Type B pancreatic cell (in vitro differentiated cells): ENCODE measurements around the gene CCDC51. TPM values are rescaled to one million over a fixed set of nuclear protein-coding genes. Genes with fewer than 3 reads are reported as not detected.

Experiments used
- DNase-seq: peaks from one replicate; pipeline ENCODE4 v3.0.0; 2021; ENCODE audit warnings: mixed read lengths; ENCODE audit not compliant: unreplicated experiment; ENCODE audit errors: extremely low spot score
- H3K27ac Mint-ChIP-seq: 2 replicates; pipeline ENCODE4 v1.8.0; 2021; ENCODE audit warnings: mild to moderate bottlenecking, mixed read lengths
- H3K27me3 Mint-ChIP-seq: 2 replicates; pipeline ENCODE4 v1.8.0; 2021; ENCODE audit warnings: mixed read lengths
- H3K36me3 Mint-ChIP-seq: 2 replicates; pipeline ENCODE4 v1.8.0; 2021; ENCODE audit warnings: mixed read lengths
- H3K4me1 Mint-ChIP-seq: one replicate; pipeline ENCODE4 v1.8.0; 2021; ENCODE audit warnings: mixed read lengths; ENCODE audit not compliant: unreplicated experiment
- H3K4me3 Mint-ChIP-seq: 2 replicates; pipeline ENCODE4 v1.8.0; 2021; ENCODE audit warnings: mild to moderate bottlenecking, mixed read lengths
- H3K9me3 Mint-ChIP-seq: 2 replicates; pipeline ENCODE4 v1.8.0; 2021; ENCODE audit warnings: mixed read lengths
- total RNA-seq: library from RNA; stranded (reverse); gene quantifications from 2 replicates; pipeline ENCODE4 v1.2.1, GENCODE V29; 2021; ENCODE audit warnings: low replicate concordance
- TF ChIP-seq, protein P1 (sequence below): fragments of 200-600 bp; sonication (generic); conservative IDR thresholded peaks from 2 replicates; pipeline ENCODE4 v1.5.0; 2021; ENCODE audit warnings: antibody characterized with exemption, mild to moderate bottlenecking

The CCDC51 gene
- total RNA-seq, 1 donor from 2014 or later: 15.0 TPM

GRCh38 chr3:48388966-48389365 lies 51.0 kb downstream of the CCDC51 start:
- Mint-ChIP-seq H3K4me3 (no peak overlapping the region), H3K27ac (no peak overlapping the region), H3K27me3 (peaks cover 6% of the 10 kb centered on the region), H3K36me3 (no peaks in the 10 kb centered on the region), H3K9me3 (no peaks in the 10 kb centered on the region), H3K4me1 (no peaks in the 10 kb centered on the region)
- DNase-seq: no peak
- TF ChIP-seq, protein P1, sequence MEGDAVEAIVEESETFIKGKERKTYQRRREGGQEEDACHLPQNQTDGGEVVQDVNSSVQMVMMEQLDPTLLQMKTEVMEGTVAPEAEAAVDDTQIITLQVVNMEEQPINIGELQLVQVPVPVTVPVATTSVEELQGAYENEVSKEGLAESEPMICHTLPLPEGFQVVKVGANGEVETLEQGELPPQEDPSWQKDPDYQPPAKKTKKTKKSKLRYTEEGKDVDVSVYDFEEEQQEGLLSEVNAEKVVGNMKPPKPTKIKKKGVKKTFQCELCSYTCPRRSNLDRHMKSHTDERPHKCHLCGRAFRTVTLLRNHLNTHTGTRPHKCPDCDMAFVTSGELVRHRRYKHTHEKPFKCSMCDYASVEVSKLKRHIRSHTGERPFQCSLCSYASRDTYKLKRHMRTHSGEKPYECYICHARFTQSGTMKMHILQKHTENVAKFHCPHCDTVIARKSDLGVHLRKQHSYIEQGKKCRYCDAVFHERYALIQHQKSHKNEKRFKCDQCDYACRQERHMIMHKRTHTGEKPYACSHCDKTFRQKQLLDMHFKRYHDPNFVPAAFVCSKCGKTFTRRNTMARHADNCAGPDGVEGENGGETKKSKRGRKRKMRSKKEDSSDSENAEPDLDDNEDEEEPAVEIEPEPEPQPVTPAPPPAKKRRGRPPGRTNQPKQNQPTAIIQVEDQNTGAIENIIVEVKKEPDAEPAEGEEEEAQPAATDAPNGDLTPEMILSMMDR: no peak

DNA sequence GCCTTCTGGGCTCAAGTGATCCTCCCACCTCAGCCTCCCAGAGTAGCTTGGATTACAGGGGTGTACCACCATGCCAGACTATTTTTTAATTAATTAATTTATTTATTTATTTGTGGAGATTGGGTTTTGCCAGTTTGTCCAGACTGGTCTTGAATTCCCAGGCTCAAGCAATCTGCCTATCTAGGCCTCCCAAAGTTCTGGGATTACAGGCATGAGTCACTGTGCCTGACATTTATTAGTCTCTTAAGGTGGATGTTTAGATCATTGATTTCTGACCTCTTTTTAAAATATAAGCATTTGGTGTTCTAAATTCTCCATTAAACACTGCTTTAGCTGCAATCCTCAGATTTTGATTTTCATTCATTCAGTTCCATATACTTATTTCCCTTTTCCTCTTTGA lies 52.3 kb downstream of the CCDC51 start:
- Mint-ChIP-seq H3K4me1 (no peaks in the 10 kb centered on the region), H3K27me3 (peaks cover 6% of the 10 kb centered on the region), H3K27ac (no peak overlapping the region), H3K4me3 (no peak overlapping the region), H3K36me3 (no peaks in the 10 kb centered on the region), H3K9me3 (no peaks in the 10 kb centered on the region)
- TF ChIP-seq, protein P1: no peak
- no peak for DNase-seq

Other genes starting within 250 kb of the CCDC51 start
- not detected in 2 replicates for gene CAMP, start 216.6 kb downstream of the CCDC51 start, total RNA-seq
- gene ZNF589, start 199.0 kb downstream of the CCDC51 start, total RNA-seq: 15.9 and 19.5 TPM in 2 replicates
- gene NME6, start 138.8 kb downstream of the CCDC51 start, total RNA-seq: 30.8 and 33.8 TPM in 2 replicates
- gene SPINK8, start 106.5 kb downstream of the CCDC51 start, total RNA-seq: 1.5 TPM in 1 of 2 replicates, not detected in the other
- not detected in 2 replicates for gene FBXW12, start 67.9 kb downstream of the CCDC51 start, total RNA-seq
- 212 and 367 TPM in 2 replicates for gene PLXNB1, start 10.0 kb downstream of the CCDC51 start, total RNA-seq
- gene TMA7, start 138 bp upstream of the CCDC51 start, total RNA-seq: 268 and 281 TPM in 2 replicates
- 9.3 and 16.0 TPM in 2 replicates for gene ATRIP, start 6.6 kb upstream of the CCDC51 start, total RNA-seq
- 162 and 193 TPM in 2 replicates for gene SHISA5, start 64.1 kb upstream of the CCDC51 start, total RNA-seq
- gene PFKFB4, start 116.7 kb upstream of the CCDC51 start, total RNA-seq: 10.5 and 11.3 TPM in 2 replicates
- gene UCN2, start 123.7 kb upstream of the CCDC51 start, total RNA-seq: 0.72 and 0.83 TPM in 2 replicates
- gene COL7A1, start 155.2 kb upstream of the CCDC51 start, total RNA-seq: 17.6 and 32.3 TPM in 2 replicates
- 273 and 324 TPM in 2 replicates for gene UQCRC1, start 169.5 kb upstream of the CCDC51 start, total RNA-seq
- gene TMEM89, start 181.7 kb upstream of the CCDC51 start, total RNA-seq: not detected in 2 replicates
- 19.7 and 35.6 TPM in 2 replicates for gene SLC26A6, start 195.3 kb upstream of the CCDC51 start, total RNA-seq
- 9.8 and 10.2 TPM in 2 replicates for gene CELSR3, start 222.8 kb upstream of the CCDC51 start, total RNA-seq
- 20.1 and 22.1 TPM in 2 replicates for gene NCKIPSD, start 245.8 kb upstream of the CCDC51 start, total RNA-seq